Globus pallidus (tissue), 1 donor: ENCODE measurements around the gene PLOD1.
"Not testable (repeated sequence)": the region's sequence is repeated elsewhere in the genome, so short reads cannot be mapped to it uniquely, and the experiment has no call there.

Source experiments
- DNase-seq: peaks from one replicate; pipeline ENCODE4 v3.0.0-alpha.2; 2015; ENCODE audit warnings: low spot score

PLOD1 gene

DNA sequence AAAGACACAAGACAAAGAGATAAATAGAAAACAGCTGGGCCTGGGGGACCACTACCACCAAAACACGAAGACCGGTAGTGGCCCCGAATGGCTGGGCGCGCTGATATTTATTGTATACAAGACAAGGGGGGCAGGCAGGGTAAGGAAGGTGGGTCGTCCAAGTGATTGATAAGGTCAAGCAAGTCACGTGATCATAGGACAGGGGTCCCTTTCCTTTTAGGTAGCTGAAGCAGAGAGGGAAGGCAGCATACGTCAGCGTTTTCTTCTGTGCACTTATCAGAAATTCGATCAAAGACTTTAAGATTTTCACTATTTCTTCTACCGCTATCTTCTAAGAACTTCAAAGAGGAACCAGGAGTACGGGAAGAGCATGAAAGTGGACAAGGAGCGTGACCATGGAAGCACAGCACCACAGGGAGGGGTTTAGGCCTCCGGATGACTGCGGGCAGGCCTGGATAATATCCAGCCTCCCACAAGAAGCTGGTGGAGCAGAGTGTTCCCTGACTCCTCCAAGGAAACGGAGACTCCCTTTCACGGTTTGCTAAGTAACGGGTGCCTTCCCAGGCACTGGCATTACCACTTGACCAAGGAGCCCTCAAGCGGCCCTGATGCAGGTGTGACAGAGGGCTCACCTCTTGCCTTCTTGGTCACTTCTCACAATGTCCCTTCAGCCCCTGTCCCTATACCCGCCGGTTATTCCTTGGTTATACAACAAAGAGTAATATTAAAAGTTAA is 21.9 kb upstream of the PLOD1 start:
- DNase-seq, result not testable (repeated sequence)

DNA sequence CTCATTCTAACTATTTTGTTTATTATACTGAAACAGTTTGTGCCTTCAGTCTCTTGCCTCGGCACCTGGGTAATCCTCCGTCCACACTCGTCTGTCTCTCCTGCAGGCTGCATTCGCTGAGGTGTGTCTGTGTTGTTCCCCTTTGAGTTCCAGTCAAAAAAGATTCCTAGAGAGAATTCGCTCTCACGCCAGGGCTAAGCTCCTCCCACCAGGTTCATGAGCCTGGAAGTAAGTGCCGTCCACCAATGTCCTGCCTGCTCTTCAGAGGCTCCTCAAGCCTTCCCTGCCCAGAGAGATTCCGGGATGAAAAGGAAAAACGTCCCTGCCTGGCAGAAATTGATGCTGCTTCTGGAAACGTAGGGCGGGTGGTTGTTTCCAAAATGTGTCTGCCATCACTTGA is 21.2 kb upstream of the PLOD1 start:
- DNase-seq, result no peak

DNA sequence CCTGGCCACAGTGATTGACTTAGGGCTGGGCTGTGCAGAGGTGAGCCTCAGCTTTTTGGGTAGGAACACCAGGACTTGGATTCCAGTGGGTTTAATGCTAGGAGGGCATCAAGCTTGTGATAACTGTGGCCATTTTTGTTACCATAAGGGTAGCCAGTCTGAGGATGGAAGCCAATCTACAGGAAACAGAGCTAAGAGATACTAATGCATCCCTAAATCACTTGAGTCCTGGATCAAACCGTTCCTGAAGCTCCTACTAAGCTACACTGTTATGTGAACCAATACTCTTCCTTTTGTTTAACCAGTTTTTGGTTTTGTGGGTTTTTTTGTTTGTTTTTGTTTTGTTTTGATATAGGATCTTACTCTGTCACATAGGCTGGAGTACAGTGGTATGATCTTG is 20.5 kb upstream of the PLOD1 start:
- DNase-seq, result no peak

DNA sequence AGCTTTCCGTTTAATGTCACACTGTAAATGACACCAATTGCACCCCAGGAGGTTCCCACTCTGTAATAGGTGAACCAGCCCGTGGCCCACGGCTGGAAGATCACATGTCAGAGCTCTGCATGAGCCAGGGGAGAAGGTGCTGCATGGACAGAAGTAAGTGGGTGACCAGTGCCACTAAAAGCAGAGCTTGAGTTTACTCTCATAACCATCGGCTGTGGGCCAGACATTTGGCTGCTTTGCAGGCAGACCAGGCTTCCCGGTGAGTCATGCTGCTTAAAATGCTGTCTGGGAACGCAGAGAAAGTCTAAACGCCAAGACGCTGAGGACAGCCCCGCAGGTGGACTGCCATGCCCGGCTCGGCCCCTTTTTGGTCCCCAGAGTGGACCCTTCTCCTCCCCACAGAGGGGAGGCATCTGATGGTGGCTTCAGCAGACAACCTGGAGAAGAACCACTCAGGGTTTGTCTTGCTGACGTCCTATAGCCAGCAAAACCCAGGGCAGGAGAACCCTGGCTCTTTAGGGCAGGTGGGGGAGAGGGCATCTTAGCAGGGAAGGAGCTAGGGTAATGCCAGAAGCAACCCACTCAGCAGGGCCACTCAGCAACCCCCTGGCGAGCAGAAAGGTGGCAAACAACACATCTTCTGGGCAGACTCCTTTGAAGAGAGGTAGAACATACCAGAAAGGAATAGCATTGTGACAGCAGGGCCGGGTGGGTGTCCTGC is 15.6 kb upstream of the PLOD1 start:
- no peak for DNase-seq

DNA sequence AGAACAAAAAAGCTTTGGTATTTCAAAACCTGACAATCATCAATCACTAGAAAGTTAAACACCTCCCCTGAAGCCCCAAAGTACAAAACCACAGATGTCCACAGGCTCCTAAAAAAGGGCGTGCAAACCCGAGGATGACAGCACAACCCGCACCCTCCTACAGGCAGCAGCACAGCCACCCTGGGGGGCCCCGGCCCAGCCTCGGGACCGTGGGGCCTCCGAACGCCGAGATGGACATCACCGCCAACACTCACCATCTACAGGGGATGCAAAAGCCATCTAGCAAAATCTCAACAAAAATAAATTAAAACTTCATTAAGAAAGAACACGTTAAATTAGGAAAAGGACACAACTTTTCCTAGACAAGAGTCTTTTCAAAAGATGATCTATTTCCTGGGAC is 14.9 kb upstream of the PLOD1 start:
- no peak for DNase-seq

DNA sequence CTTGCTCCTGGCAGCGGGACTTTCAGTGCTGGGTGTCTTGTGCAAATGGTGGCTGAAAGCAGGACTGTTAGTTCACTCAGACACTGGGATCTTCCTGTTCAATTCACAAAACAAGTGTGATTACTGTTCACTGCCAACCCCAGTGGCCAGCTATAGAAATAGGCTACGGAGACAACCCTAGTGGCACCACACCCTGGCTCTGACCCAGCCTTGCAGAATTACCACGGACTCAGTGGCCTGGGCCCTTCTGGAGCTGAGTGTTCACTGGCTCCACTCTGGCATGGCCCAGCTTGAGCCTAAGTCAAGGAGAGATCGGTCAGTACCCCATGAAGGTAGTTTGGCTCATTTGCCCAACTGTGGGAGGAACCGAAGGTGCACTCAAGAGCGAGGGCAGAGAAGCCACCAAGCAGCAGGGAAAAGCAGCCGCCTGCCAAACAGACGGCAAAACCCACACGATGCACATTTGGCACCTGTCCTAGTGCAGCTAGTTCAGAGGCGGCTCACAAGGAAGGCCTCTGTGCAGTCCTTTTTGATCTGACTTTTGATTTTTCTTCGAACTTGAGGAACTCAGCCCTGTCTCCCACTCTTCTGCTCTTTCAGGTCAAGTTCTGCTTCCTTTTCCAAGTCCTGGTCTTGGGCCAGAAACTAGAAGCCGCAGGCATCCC is 14.1 kb upstream of the PLOD1 start:
- DNase-seq, result no peak

DNA sequence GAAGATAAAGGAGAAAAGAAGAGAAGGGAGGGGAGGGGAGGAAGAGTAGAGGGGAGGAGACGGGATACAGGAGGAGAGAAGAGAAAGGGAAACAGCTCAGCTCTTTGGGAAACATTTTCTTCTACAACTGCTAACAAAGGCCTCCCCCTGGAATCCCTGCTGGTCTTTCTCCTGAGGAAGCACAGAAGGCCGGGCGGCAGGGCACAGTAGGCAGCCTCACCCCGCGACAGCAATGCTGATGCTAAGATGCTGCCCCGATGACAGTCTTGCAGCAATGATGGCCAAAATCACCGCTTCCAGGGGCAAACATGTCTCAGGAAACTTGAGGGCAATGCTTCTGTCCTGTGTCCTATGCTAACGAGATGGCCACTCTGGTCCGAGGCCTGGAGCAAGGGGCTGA is 13.5 kb upstream of the PLOD1 start:
- no peak for DNase-seq

DNA sequence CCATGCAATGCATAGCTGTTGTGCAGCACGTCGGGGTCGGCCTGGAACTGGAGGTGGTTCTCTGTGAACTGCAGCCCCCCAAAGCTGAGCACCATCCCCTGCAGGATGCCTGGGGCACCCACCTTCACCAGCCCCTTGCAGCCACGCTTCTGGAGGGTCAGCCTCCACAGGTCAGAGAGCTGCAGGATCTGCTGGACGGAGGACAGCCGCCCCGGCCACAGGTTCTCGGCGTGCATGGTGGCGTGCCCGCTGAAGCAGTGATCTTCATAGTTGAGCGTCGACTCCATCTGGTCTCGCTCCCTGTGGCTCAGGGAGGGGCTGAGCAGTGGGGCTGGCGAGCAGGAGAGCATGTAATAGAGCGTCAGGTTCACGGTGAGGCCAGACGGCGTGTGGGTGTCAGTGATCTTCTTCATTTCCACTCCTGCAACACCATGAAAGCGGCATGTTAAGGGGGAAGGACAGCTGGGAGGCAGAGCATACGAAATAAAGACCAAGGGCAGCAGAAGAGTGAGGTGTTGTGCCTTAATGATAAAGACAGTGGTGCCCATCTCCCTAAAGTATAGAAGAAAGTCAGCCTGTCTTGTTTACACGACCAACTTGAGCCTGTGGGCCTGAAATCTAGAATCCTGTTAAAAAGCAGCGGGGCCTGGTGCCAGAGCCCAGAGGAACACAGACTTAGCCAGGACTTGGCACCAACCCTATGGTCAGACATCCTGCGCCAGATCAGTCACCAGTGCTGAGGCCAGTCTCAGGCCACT is 11.3 kb upstream of the PLOD1 start:
- DNase-seq, result no peak

DNA sequence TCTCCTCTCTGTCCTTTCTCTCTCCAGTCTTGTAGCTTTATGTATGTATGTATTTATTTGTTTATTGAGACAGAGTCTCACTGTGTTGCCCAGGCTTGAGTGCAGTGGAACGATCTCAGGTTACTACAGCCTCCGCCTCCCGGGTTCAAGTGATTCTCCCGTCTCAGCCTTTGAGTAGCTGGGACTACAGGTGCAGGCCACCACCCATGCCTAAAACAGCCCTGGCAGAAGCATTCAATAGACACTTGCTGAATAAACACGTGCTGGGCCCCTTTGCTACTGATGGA is 10.7 kb upstream of the PLOD1 start:
- no peak for DNase-seq

DNA sequence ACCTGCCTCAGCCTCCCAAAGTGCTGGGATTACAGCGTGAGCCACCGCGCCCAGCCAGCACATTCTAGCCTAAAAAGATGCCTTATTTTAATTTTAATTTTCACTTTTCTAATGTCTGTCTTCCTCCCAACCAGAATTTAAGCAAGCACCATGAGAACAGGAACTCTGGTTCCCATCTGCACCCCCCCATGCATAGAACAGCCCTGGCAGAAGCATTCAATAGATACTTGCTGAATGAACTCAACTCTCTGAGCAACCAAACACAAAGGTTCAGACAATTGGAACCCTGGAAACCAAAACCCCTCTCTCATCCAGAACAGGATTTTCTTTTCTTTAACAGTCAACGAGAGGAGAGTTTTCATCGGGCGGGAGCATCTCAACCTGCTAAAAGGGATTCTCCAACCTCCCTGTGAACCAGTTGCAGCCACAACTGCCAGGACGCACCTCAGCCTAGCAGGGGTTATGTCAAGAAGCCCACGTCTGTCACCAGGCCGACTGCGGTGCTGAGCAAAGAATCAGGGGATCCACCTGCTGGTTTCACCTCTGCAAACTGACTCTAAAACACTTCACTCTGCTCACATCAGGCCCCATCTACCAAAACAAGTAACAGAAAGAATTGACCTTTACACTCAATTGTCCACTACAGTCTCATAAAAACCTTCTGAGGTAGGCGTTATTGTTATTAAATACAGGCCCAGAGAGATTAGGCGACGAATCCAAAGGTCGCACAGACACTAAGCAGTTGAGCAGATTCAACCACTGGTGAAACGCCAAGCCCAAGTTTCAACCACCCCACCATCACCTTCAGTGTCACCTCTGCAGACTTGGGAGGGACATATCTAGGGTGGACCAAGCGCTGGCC is 10.0 kb upstream of the PLOD1 start:
- no peak for DNase-seq

DNA sequence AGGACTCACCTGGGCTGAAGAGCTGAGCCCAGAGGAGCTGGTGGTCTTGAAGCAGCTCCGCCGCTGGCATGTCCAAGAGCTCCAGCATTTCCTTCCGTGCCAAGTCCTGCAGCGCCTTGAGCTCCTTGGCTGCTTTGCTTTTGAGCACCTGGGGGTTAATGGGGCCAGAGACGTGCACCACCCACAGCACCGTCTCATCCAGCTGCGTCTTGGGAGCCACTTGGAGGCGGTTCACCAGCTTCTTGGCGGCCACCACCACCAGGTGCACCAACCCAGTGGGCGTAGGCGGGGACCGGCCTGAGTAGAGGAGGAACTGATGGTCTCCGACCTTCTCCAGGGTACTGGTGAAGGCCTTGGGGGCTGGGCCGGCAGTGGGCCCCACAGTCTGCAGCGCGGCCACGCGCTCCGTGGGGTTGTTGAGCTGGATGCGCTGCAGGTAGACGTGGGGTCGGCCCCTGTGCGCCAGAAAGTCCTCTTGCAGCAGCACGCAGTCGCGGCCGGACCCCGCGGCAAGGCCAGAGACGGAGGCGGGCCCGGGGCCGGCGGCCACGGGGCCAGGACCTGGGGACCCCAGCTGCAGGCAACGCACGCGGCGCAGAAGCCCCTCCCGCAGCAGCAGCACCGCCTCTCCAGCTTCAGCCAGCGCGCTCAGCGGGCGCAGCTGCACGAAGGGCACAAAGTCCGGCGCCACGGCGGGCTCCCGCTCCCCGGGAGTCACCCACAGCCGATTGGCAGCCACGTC is 9.2 kb upstream of the PLOD1 start:
- not testable (repeated sequence) for DNase-seq

DNA sequence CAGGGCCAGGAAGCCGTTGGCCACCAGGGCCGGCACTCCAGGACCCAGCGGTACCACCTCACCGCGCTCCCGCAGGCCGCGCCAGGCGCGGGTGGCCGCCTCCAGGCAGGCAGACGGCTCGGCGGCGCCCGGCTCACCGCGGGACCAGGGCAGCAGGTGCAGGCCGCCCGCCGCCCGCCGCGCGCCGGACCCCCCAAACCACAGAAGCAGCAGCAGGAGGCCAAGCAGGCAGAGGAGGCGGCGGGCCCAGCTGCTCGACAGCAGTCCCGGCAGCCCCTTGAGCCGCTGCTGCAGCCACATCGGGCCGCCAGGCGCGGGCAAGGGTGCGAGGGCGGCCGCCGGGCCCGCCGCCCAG is 8.6 kb upstream of the PLOD1 start:
- DNase-seq, result no peak

DNA sequence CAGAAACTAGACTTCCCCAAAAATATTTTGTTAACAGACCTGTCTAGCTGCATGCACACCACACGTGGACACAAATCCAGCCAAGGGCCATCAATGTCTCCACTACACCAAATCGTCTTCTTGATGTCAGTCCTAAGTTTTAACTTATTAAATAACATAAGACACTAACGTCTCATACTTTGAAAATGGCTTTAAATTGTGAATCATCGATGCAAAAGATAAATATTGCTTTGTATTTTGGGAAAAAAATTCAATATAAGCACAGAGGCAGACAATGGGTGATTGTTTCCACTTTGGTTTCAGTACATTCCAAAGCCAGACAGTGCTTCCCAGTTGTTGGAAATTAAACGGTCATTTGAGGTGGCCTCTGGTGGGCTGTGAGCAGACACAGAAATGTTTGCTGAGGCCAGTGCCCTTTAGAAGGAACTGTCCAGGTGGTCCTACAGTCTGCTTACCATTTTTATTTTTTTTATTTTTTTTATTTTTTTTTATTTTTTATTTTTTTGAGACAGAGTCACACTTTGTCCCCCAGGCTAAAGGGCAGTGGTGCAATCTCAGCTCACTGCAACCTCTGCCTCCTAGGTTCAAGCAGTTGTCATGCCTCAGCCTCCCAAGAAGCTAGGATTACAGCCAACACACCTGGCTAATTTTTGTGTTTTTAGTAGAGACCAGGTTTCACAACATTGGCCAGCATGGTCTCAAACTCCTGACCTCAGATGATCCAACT is 6.5 kb upstream of the PLOD1 start:
- peak; percentile 68 for DNase-seq

DNA sequence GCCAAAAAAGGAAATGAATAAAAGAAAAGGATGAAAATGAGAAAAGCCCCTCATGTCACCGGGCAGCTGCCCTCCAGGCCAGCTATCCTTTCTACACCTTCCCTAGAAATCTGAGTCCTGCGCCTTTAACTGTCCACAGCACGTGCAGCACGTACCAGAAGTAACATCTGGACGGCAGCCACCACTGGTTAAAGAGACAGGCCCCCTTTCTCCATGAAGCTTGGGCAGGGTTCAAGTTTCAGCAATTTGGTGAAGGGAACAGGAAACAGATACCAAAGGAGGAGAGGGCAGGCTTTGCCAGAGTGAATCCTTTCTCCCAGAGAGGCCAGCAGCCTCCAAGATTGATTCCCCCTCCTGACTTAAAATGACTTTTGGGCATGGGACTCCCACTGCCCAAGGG is 4.7 kb upstream of the PLOD1 start:
- DNase-seq, result no peak

DNA sequence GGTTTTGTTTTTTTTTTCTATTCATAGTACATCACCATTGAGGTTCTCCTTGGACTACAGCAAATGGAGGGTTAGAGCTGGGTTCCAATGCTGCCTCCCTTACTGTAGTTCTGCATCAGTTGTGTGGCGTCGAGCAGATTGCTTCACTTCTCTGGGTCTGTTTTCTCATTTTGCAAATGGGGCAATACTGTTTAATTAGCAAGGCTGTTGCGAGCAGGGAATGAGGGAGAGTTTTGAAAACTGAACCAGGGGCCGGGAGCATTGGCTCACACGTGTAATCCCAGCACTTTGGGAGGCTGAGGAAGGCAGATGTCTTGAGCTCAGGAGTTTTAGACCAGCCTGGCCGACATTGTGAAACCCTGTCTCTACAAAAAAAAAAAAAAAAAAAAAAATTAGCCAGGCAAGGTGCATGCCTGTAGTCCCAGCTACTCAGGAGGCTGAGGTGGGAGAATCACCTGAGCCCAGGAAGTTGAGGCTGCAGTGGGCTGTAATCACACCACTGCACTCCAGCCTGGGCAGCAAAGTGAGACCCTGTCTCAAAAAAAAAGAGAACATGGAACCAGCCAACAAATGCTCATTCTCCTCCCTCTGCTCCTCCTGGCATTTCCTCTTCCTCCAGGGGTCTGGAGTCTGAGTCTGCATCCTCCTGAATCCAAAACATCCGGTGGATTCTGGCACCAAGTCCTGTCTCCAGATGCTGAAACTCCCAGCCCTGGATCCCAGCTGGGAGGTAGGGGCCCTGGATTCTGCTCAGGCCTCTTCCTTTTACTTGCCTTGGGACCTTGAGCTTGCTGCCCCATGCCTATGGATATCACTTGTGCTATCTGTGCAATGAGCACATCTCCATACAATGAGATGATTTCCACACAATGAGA is 3.7 kb upstream of the PLOD1 start:
- DNase-seq, result no peak

DNA sequence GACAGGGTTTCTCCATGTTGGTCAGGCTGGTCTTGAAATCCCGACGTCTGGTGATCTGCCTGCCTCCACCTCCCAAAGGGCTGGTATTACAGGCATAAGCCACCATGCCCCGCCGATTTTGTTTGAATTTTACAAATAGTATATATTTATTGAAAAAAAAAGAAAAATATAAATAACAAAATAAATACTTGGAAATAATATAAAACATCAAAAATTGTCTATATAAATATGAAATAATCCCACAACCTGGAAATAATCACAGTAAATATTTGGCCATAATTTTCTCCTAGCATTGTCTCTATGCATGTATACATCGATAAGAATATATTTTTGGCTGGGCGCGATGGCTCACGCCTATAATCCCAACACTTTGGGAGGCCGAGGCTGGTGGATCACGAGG is 2.7 kb upstream of the PLOD1 start:
- no peak for DNase-seq

DNA sequence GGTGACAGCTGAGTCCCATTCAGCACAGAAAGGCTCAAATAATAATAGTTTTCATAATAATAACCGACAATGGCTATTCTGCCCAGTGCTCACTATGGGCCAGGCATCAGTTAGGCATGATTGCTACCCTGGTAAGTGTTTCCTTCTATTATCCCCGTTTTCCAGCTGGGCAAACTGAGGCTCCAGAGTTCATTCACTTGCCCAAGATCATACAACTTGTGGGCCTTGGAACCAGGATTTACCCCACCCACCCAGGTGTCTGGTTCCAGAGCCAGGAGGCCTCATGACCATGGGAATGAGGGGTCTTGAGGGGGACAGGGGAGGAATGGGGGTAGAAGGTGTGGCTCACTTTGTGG is 518 bp downstream of the PLOD1 start:
- no peak for DNase-seq

DNA sequence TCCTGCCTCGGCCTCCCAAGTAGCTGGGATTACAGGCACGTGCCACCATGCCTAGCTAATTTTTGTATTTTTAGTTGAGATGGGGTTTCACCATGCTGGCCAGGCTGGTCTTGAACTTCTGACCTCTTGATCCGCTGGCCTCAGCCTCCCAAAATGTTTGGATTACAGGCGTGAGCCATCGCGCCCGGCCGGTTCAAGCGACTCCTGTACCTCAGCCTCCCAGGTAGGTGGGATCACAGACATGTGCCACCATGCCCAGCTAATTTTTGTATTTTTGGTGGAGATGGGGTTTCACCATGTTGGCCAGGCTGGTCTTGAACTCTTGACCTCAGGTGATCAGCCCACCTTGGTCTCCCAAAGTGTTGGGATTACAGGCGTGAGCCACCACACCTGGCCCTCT is 1.2 kb downstream of the PLOD1 start:
- DNase-seq, result not testable (repeated sequence)

DNA sequence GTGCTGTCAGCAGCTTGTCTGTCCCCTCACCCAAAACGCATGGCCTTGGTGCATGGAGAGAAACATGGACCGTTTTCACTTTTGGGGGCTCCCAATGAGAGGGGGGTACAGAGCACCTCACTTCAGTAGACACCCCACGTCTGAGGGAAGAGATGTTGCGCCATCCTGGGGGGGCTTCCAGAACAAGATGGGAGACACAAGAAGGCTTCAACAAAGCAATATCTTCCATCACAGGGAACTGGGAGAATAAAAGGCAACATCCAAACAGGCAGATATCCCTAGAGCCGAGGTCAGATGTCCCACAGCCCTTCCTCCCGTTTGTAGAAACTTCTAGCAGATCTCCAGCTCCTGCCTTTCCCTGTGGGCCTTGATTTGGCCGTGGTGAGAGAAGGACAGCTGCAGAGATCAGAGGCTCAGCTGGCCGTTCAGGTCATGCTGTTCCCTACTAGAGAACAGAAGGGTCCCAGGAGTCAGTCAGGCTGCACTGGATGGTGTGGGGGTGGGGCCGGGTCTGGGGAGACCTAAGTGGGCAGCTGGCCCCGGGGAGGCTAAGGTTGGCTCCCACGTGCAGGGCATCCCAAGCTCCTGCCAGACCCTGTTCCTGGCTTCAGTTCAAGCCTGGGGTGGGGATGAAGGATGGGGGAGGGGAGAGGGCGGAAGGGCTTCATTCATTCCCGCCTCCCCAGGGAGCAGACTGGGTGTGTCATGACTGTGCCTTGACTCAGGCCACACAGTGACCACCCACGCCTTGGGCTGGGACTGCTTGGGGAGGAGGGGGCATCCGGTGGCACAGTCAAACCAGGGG is 4.4 kb downstream of the PLOD1 start:
- DNase-seq, result no peak
